H1 (cell line): ENCODE data around the gene PRR19. TPM values are rescaled to one million over a fixed set of nuclear protein-coding genes. Genes with fewer than 3 reads are reported as not detected.

Source experiments
- CTCF ChIA-PET: fragments of 300-600 bp; sonication (Branson Sonifier 250); formaldehyde crosslinking; loops from one replicate; lab custom pipeline; 2021; ENCODE audit not compliant: partially characterized antibody; lab: Charles Lee
- POLR2A ChIA-PET: fragments of 300-600 bp; sonication (Branson Sonifier 250); formaldehyde crosslinking; loops from one replicate; lab custom pipeline; 2021; ENCODE audit warnings: inconsistent platforms; ENCODE audit not compliant: partially characterized antibody; lab: Charles Lee
- DNase-seq, 2 experiments: peaks; one replicate each; pipeline versions ENCODE4 v3.0.0 to v3.0.0-alpha.2; 2010 to 2022; ENCODE audit warnings: low spot score in 2 of 2, low read depth in 1 of 2, mixed read lengths in 1 of 2
- FAIRE-seq: peaks from 2 replicates; lab custom pipeline; 2011; peaks lifted over from hg19 to GRCh38; lab: Jason Lieb, UNC
- H2AFZ ChIP-seq: 2 replicates; pipeline ENCODE4 v1.8.1; 2012; ENCODE audit warnings: low read length, inconsistent platforms
- H2AK5ac ChIP-seq: 2 replicates; pipeline ENCODE4 v1.6.1; 2013; ENCODE audit warnings: low read depth, low read length
- H2BK120ac ChIP-seq: replicated peaks from 2 replicates; pipeline ENCODE3; 2013; ENCODE audit warnings: low read depth, low read length, inconsistent platforms
- H2BK12ac ChIP-seq: 2 replicates; pipeline ENCODE4 v1.6.1; 2013; ENCODE audit warnings: low read depth, low read length
- H2BK15ac ChIP-seq: 2 replicates; pipeline ENCODE4 v1.6.1; 2013; ENCODE audit warnings: low read length
- H2BK20ac ChIP-seq: 2 replicates; pipeline ENCODE4 v1.6.1; 2013; ENCODE audit warnings: low read length
- H2BK5ac ChIP-seq: 2 replicates; pipeline ENCODE4 v1.6.1; 2013; ENCODE audit warnings: low read depth, low read length
- H3K14ac ChIP-seq: 2 replicates; pipeline ENCODE4 v1.6.1; 2013; ENCODE audit warnings: inconsistent platforms; ENCODE audit not compliant: insufficient read length
- H3K18ac ChIP-seq: 2 replicates; pipeline ENCODE4 v1.6.1; 2013; ENCODE audit warnings: low read length; ENCODE audit errors: extremely low read depth
- H3K23ac ChIP-seq: 2 replicates; pipeline ENCODE4 v1.6.1; 2013; ENCODE audit warnings: inconsistent platforms; ENCODE audit not compliant: insufficient read length
- H3K23me2 ChIP-seq: 2 replicates; pipeline ENCODE4 v1.6.1; 2013; ENCODE audit warnings: low read depth, low read length
- H3K27ac ChIP-seq: 2 replicates; pipeline ENCODE4 v1.6.1; 2011; ENCODE audit warnings: low read depth, low read length, inconsistent platforms
- H3K27me3 ChIP-seq, 4 experiments: replicated peaks in 1 of 4; 1 replicate in 1 of 4; 2 replicates in 3 of 4; pipeline versions ENCODE4 v1.6.1 to v1.8.1; 2011 to 2013; ENCODE audit warnings: low read length in 3 of 4, mild to moderate bottlenecking in 3 of 4, inconsistent platforms in 2 of 4, mixed read lengths in 2 of 4, moderate library complexity in 1 of 4; ENCODE audit not compliant: control insufficient read depth in 3 of 4, insufficient read depth in 3 of 4; ENCODE audit errors: extremely low read depth in 1 of 4
- H3K36me3 ChIP-seq, 4 experiments: 2 replicates each; pipeline versions ENCODE4 v1.6.1 to v1.8.1; 2011 to 2013; ENCODE audit warnings: mild to moderate bottlenecking in 4 of 4, low read length in 3 of 4, moderate library complexity in 2 of 4, control low read depth in 1 of 4, inconsistent platforms in 1 of 4; ENCODE audit not compliant: insufficient read depth in 4 of 4, control insufficient read depth in 2 of 4
- H3K4ac ChIP-seq: replicated peaks from 2 replicates; pipeline ENCODE3; 2013; ENCODE audit warnings: low read length, low read depth, mixed read lengths, inconsistent platforms; ENCODE audit not compliant: insufficient read length
- H3K4me1 ChIP-seq, 4 experiments: replicated peaks in 1 of 4; 1 replicate in 1 of 4; 2 replicates in 3 of 4; pipeline versions ENCODE4 v1.6.1 to v1.8.1; 2011 to 2013; ENCODE audit warnings: low read length in 3 of 4, inconsistent platforms in 2 of 4, mixed read lengths in 1 of 4; ENCODE audit not compliant: insufficient read depth in 4 of 4, control insufficient read depth in 3 of 4
- H3K4me2 ChIP-seq, 2 experiments: 2 replicates each; pipeline versions ENCODE4 v1.6.1 to v1.8.1; 2011 to 2013; ENCODE audit warnings: low read depth in 2 of 2, low read length in 2 of 2, control low read depth in 1 of 2, inconsistent platforms in 1 of 2, mild to moderate bottlenecking in 1 of 2; ENCODE audit not compliant: insufficient read depth in 1 of 2
- H3K4me3 ChIP-seq, 4 experiments: fragments of 200-600, 300-600 bp in 1 of 4; sonication (generic), shearing (Covaris generic), sonication (Bioruptor Twin) in 1 of 4; 2 replicates each; pipeline versions ENCODE4 v1.5.1 to v1.8.1; 2011 to 2016; ENCODE audit warnings: low read length in 4 of 4, low read depth in 3 of 4, control low read depth in 2 of 4, inconsistent platforms in 2 of 4, mild to moderate bottlenecking in 2 of 4, mixed read lengths in 1 of 4, moderate library complexity in 1 of 4; ENCODE audit not compliant: insufficient read depth in 2 of 4; ENCODE audit errors: extremely low read depth in 1 of 4
- H3K56ac ChIP-seq: replicated peaks from 2 replicates; pipeline ENCODE3; 2013; ENCODE audit warnings: low read depth, mild to moderate bottlenecking, mixed read lengths, low read length, inconsistent platforms; ENCODE audit not compliant: insufficient read length
- H3K79me1 ChIP-seq: 2 replicates; pipeline ENCODE4 v1.6.1; 2013; ENCODE audit warnings: low read depth, low read length, control low read depth
- H3K79me2 ChIP-seq, 2 experiments: 2 replicates each; pipeline versions ENCODE4 v1.6.1 to v1.8.1; 2012 to 2013; ENCODE audit warnings: low read length in 2 of 2, mild to moderate bottlenecking in 2 of 2, inconsistent platforms in 1 of 2; ENCODE audit not compliant: insufficient read depth in 2 of 2, control insufficient read depth in 1 of 2
- H3K9ac ChIP-seq, 4 experiments: replicated peaks in 1 of 4; 1 replicate in 1 of 4; 2 replicates in 3 of 4; pipeline versions ENCODE4 v1.6.1 to v1.8.1; 2011 to 2013; ENCODE audit warnings: low read depth in 3 of 4, low read length in 3 of 4, control low read depth in 2 of 4, mild to moderate bottlenecking in 2 of 4, moderate library complexity in 2 of 4, inconsistent platforms in 1 of 4; ENCODE audit errors: extremely low read depth in 1 of 4
- H3K9me3 ChIP-seq, 2 experiments: 2 replicates each; pipeline versions ENCODE4 v1.6.1 to v1.8.1; 2012 to 2013; ENCODE audit warnings: mild to moderate bottlenecking in 2 of 2, moderate library complexity in 2 of 2, control low read depth in 1 of 2, inconsistent platforms in 1 of 2, low read depth in 1 of 2, low read length in 1 of 2, mixed read lengths in 1 of 2; ENCODE audit not compliant: insufficient read depth in 2 of 2
- H4K20me1 ChIP-seq, 2 experiments: replicated peaks in 1 of 2; 2 replicates each; pipeline versions ENCODE3 to v1.8.1; 2011 to 2013; ENCODE audit warnings: inconsistent platforms in 2 of 2, low read length in 2 of 2, mild to moderate bottlenecking in 1 of 2; ENCODE audit not compliant: insufficient read depth in 2 of 2, control insufficient read depth in 1 of 2
- H4K5ac ChIP-seq: 2 replicates; pipeline ENCODE4 v1.6.1; 2013; ENCODE audit warnings: low read length, low read depth, mixed read lengths, inconsistent platforms; ENCODE audit not compliant: insufficient read length
- H4K8ac ChIP-seq: 2 replicates; pipeline ENCODE4 v1.8.0; 2013; ENCODE audit warnings: mild to moderate bottlenecking, moderate library complexity, low read length, inconsistent platforms; ENCODE audit not compliant: insufficient read depth; ENCODE audit errors: extremely low read depth
- H4K91ac ChIP-seq: replicated peaks from 2 replicates; pipeline ENCODE3; 2013; ENCODE audit warnings: low read length, mixed read lengths, inconsistent platforms; ENCODE audit not compliant: insufficient read length
- POLR2AphosphoS5 ChIP-seq: IDR thresholded peaks from 2 replicates; pipeline ENCODE4 v1.6.1; 2011; ENCODE audit warnings: low read depth, low read length
- TEAD4 ChIP-seq: IDR thresholded peaks from 2 replicates; pipeline ENCODE4 v1.6.1; 2012; ENCODE audit warnings: low read depth, low read length, inconsistent platforms, mixed read lengths
- WGBS, 2 experiments: shearing (Covaris generic) in 1 of 2; methylation state at CpG; one replicate each; pipeline versions ENCODE4 v1.1.6 to v1.1.7; 2013 to 2015; ENCODE audit warnings: low lambda C conversion rate in 2 of 2, mixed read lengths in 2 of 2, inconsistent platforms in 1 of 2, low coverage in 1 of 2, missing lambda C conversion rate in 1 of 2; ENCODE audit not compliant: insufficient replicate concordance in 2 of 2, insufficient coverage in 1 of 2, insufficient read length in 1 of 2; ENCODE audit errors: extremely low coverage in 1 of 2, missing lambda C conversion rate in 1 of 2; 5-methylcytosine and 5-hydroxymethylcytosine counted together
- polyA plus RNA-seq, 7 experiments: library from polyadenylated mRNA; depleted of rRNA in 3 of 7; stranded (reverse) in 5 of 7; unstranded in 2 of 7; fragments of >200 nt in 5 of 7; fragments of 200-250 nt in 2 of 7; gene quantifications; 1 replicate in 5 of 7; 2 replicates in 1 of 7; 4 replicates in 1 of 7; pipeline versions ENCODE4 v1.2.1 to v1.2.3, GENCODE V29; 2011 to 2013; ENCODE audit warnings: missing spikeins in 2 of 7, mixed read lengths in 2 of 7
- total RNA-seq: library from RNA; stranded (reverse); fragmentation: NEBNext Ultra II Directional; extraction: Animal tissue kit (Norgen Biotek cat#: 25700); gene quantifications from 2 replicates; pipeline ENCODE4 v1.2.1, GENCODE V29; 2021
- TF ChIP-seq, protein P1 (sequence below): IDR thresholded peaks from 2 replicates; pipeline ENCODE4 v1.6.1; 2012; ENCODE audit warnings: low read length, inconsistent platforms

PRR19 gene
- total and polyA plus RNA-seq, 2 of the 8 experiments (the other 6 are each of a cell fraction or from before 2014, with no cell fraction given): 7.2 to 7.5 TPM

DNA sequence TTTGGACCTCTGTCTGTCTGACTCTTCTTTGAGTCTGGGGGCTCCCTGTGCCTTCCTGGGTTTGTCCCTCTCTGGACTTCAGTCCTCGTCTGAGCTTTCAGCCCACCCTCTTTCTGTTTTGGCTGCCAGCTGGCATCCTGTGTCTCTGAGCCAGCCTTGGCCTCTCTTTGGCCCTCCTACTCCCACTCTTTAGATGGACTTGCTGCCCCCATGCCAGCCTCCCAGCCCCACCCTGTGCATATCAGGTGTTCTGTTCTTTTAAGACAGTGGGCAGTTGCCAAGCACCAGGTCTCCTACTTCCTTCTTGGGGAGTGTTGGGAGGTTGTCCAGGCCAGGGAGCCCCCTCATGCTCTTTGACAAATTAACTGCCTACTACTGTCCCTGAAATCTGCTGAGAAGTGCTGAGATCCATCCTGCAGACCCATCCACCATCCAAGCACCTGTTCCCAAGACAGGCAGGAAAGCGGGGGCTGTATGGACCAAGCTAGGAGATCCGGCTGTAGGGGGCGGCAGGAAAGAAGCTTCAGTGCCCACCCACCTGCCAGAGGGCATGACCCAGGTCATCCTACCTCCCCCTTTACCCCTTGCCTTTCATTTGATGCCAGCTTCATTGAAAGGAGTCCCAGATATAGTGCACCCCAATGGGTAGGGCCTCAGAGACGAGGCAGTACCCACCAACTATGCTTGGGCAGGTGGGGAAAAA lies 23.3 kb upstream of the PRR19 start:
- peaks cover 7% of the 10 kb centered on the region for H3K79me1 ChIP-seq
- DNase-seq (no peak), FAIRE-seq (no peak)
- H3K14ac ChIP-seq: no peak overlapping the region
- no peaks in the 10 kb centered on the region for H3K9me3 ChIP-seq
- no peak overlapping the region for H4K91ac ChIP-seq
- H3K4me1 ChIP-seq: peaks cover 9 to 33% (median 21%) of the 10 kb centered on the region in 4 experiments
- peaks cover 0 to 6% (median 4%) of the 10 kb centered on the region in 4 experiments; a peak in 2 of 8 replicates for H3K36me3 ChIP-seq
- no peak overlapping the region for H3K18ac ChIP-seq
- peaks cover 21% of the 10 kb centered on the region for H3K23me2 ChIP-seq
- no peak overlapping the region for H3K23ac ChIP-seq
- H2BK120ac ChIP-seq: no peak overlapping the region
- peaks cover 0 to 4% of the 10 kb centered on the region in 2 experiments; a peak in 1 of 4 replicates for H3K79me2 ChIP-seq
- no peak overlapping the region for H2BK5ac ChIP-seq
- 82% methylated on average over 5 of the region's 5 CpGs; no CpG with 5 or more reads in 1 of the 2 experiments for WGBS, 2 experiments
- no peak overlapping the region for H4K8ac ChIP-seq
- no peak overlapping the region; a peak in 1 of 4 replicates for H3K4me2 ChIP-seq
- H4K20me1 ChIP-seq: peaks cover 0 to 7% of the 10 kb centered on the region in 2 experiments
- no peak overlapping the region for H3K9ac ChIP-seq
- POLR2A ChIA-PET: interaction anchor here (0.9 to 6.5 kb wide), 8 partner anchors 8 to 50 kb away, joined by 3 to 68 read pairs (median 12); partner anchors contain the start of genes CIC, ERF, PAFAH1B3 and PRR19
- no peak overlapping the region for H2AFZ ChIP-seq
- no peak overlapping the region for H3K4ac ChIP-seq
- no peaks in the 10 kb centered on the region for H3K27me3 ChIP-seq
- no peak overlapping the region for H3K4me3 ChIP-seq
- H3K56ac ChIP-seq: no peak overlapping the region
- no peak overlapping the region for H4K5ac ChIP-seq
- H3K27ac ChIP-seq: no peak overlapping the region
- H2BK15ac ChIP-seq: no peak overlapping the region
- no peak overlapping the region for H2AK5ac ChIP-seq
- no peak overlapping the region for H2BK12ac ChIP-seq
- H2BK20ac ChIP-seq: no peak overlapping the region
- CTCF ChIA-PET: interaction anchor here (0.6 to 7.4 kb wide), 19 partner anchors 8 to 922 kb away, joined by 3 to 260 read pairs (median 6); partner anchors contain the start of genes CIC, ERF, GSK3A and ZNF526
- no peak for TF ChIP-seq POLR2AphosphoS5
- no peak for TF ChIP-seq TEAD4
- TF ChIP-seq, protein P1, sequence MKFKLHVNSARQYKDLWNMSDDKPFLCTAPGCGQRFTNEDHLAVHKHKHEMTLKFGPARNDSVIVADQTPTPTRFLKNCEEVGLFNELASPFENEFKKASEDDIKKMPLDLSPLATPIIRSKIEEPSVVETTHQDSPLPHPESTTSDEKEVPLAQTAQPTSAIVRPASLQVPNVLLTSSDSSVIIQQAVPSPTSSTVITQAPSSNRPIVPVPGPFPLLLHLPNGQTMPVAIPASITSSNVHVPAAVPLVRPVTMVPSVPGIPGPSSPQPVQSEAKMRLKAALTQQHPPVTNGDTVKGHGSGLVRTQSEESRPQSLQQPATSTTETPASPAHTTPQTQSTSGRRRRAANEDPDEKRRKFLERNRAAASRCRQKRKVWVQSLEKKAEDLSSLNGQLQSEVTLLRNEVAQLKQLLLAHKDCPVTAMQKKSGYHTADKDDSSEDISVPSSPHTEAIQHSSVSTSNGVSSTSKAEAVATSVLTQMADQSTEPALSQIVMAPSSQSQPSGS: no peak
